ENCODE measurements around the gene EPS15. TPM values are rescaled to one million over a fixed set of nuclear protein-coding genes. Genes with fewer than 3 reads are reported as not detected.

Gene EPS15
- total and polyA plus RNA-seq, 2 experiments from 2014 or later = 14.9 to 46.0 TPM

- H3K9me2 ChIP-seq (replicated peaks; ENCODE audit: insufficient read depth) = no peaks in the 10 kb centered on the region
- no peaks in the 10 kb centered on the region for H3K4me1 ChIP-seq (ENCODE audit: insufficient read depth)
- H3K4me3 ChIP-seq = no peak overlapping the region
- peak; percentile 40 for DNase-seq (ENCODE audit: low spot score)
- H3K9me3 ChIP-seq (ENCODE audit: low read depth) = no peaks in the 10 kb centered on the region
- no peaks in the 10 kb centered on the region for H3K36me3 ChIP-seq (replicated peaks; ENCODE audit: insufficient read depth, low read depth)
- H2AFZ ChIP-seq = no peak overlapping the region
- H4K20me1 ChIP-seq (ENCODE audit: insufficient read depth, poor library complexity, severe bottlenecking) = no peaks in the 10 kb centered on the region
- TF ChIP-seq CTCF (IDR thresholded peaks at IDR 0.05; ENCODE audit: poor library complexity) (no peak), EZH2phosphoT487 (IDR thresholded peaks at IDR 0.05; ENCODE audit: low read depth, severe bottlenecking, unreplicated experiment) (no peak), EZH2 (IDR thresholded peaks at IDR 0.05; ENCODE audit: borderline replicate concordance) (no peak)
- no peaks in the 10 kb centered on the region for H3K79me2 ChIP-seq
- H3K27me3 ChIP-seq = no peaks in the 10 kb centered on the region
- H3K4me2 ChIP-seq = no peak overlapping the region
- WGBS (ENCODE audit: low lambda C conversion rate, missing lambda C conversion rate) = 80% methylated on average over 11 of the region's 11 CpGs
- H3K27ac ChIP-seq = peak overlapping the region; percentile 80
Observed at GRCh38 chr1:51320967-51321923, 197.8 kb downstream of the EPS15 start.

- no peak overlapping the region for H3K27ac ChIP-seq
- no peaks in the 10 kb centered on the region for H3K36me3 ChIP-seq (replicated peaks; ENCODE audit: insufficient read depth, low read depth)
- no peak for DNase-seq (ENCODE audit: low spot score)
- no peak overlapping the region for H3K4me2 ChIP-seq
- H3K27me3 ChIP-seq = no peaks in the 10 kb centered on the region
- H3K4me1 ChIP-seq (ENCODE audit: insufficient read depth) = peaks cover 22% of the 10 kb centered on the region
- H4K20me1 ChIP-seq (ENCODE audit: insufficient read depth, poor library complexity, severe bottlenecking) = no peaks in the 10 kb centered on the region
- WGBS (ENCODE audit: low lambda C conversion rate, missing lambda C conversion rate) = 91% methylated on average over 7 of the region's 7 CpGs
- no peaks in the 10 kb centered on the region for H3K9me3 ChIP-seq (ENCODE audit: low read depth)
- no peaks in the 10 kb centered on the region for H3K9me2 ChIP-seq (replicated peaks; ENCODE audit: insufficient read depth)
- no peaks in the 10 kb centered on the region for H3K79me2 ChIP-seq
- TF ChIP-seq EZH2 (IDR thresholded peaks at IDR 0.05; ENCODE audit: borderline replicate concordance) (no peak), EZH2phosphoT487 (IDR thresholded peaks at IDR 0.05; ENCODE audit: low read depth, severe bottlenecking, unreplicated experiment) (no peak), CTCF (IDR thresholded peaks at IDR 0.05; ENCODE audit: poor library complexity) (no peak)
- no peak overlapping the region for H3K4me3 ChIP-seq
- no peak overlapping the region for H2AFZ ChIP-seq
Observed at GRCh38 chr1:51317798-51318197, 201.3 kb downstream of the EPS15 start.

GRCh38 chr1:51316846-51317120, 202.3 kb downstream of the EPS15 start:
- no peak for DNase-seq (ENCODE audit: low spot score)
- no peak overlapping the region for H3K27ac ChIP-seq
- H3K9me2 ChIP-seq (replicated peaks; ENCODE audit: insufficient read depth) = no peaks in the 10 kb centered on the region
- H3K36me3 ChIP-seq (replicated peaks; ENCODE audit: insufficient read depth, low read depth) = no peaks in the 10 kb centered on the region
- H3K9me3 ChIP-seq (ENCODE audit: low read depth) = no peaks in the 10 kb centered on the region
- 72% methylated on average over 4 of the region's 4 CpGs for WGBS (ENCODE audit: low lambda C conversion rate, missing lambda C conversion rate)
- peaks cover 22% of the 10 kb centered on the region for H3K4me1 ChIP-seq (ENCODE audit: insufficient read depth)
- H3K4me2 ChIP-seq = no peak overlapping the region
- no peak overlapping the region for H3K4me3 ChIP-seq
- no peaks in the 10 kb centered on the region for H4K20me1 ChIP-seq (ENCODE audit: insufficient read depth, poor library complexity, severe bottlenecking)
- no peak for TF ChIP-seq EZH2phosphoT487 (IDR thresholded peaks at IDR 0.05; ENCODE audit: low read depth, severe bottlenecking, unreplicated experiment)
- no peak for TF ChIP-seq EZH2 (IDR thresholded peaks at IDR 0.05; ENCODE audit: borderline replicate concordance)
- no peak for TF ChIP-seq CTCF (IDR thresholded peaks at IDR 0.05; ENCODE audit: poor library complexity)
- H3K27me3 ChIP-seq = no peaks in the 10 kb centered on the region
- no peaks in the 10 kb centered on the region for H3K79me2 ChIP-seq
- H2AFZ ChIP-seq = no peak overlapping the region

All from hepatocyte (in vitro differentiated cells).